DMS114 treated with DMSO at 0.1 percent for 48 hours (cell line): Measurements from ENCODE around the gene TMPRSS12.
"Not testable (repeated sequence)": the region's sequence is repeated elsewhere in the genome, so short reads cannot be mapped to it uniquely, and the experiment has no call there.

Source experiments
- DNase-seq: peaks from one replicate; lab custom pipeline; 2025; ENCODE audit not compliant: unreplicated experiment; lab: John Stamatoyannopoulos, UW

Gene TMPRSS12

GRCh38 chr12:50842637-50843493, at the start of gene TMPRSS12:
Gene TMPRSS12, plus strand, starts transcription at chr12:50842926. Its CDS starts 39 bp downstream, at chr12:50842965.
- peak; percentile 29 for DNase-seq

- DNase-seq = no peak
Measured at GRCh38 chr12:50799908-50800307, 42.8 kb upstream of the TMPRSS12 start.

GRCh38 chr12:50803230-50803875, 39.4 kb upstream of the TMPRSS12 start:
- DNase-seq = no peak

GRCh38 chr12:50806176-50806575, 36.5 kb upstream of the TMPRSS12 start:
- DNase-seq = no peak

DNA sequence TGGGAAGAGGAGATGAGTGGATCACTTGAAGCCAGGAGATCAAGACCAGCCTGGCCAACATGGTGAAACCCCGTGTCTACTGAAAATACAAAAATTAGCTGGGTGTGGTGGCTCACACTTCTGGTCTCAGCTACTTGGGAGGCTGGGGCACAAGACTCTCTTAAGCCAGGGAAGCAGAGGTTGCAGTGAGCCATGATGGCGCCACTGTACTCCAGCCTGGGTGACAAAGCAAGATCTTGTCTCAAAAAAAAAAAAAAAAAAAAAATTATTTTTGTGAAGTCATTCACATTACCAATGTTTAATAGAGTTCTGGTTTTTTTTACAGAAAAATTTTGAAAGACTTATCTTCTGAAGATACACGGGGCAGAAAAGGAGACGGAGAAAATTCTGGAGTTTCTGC, 33.6 kb upstream of the TMPRSS12 start:
- not testable (repeated sequence) for DNase-seq

- DNase-seq = not testable (repeated sequence)
Measured at GRCh38 chr12:50814921-50815320, 27.8 kb upstream of the TMPRSS12 start.

- DNase-seq = no peak
Measured at GRCh38 chr12:50820177-50820576, 22.5 kb upstream of the TMPRSS12 start.

DNA sequence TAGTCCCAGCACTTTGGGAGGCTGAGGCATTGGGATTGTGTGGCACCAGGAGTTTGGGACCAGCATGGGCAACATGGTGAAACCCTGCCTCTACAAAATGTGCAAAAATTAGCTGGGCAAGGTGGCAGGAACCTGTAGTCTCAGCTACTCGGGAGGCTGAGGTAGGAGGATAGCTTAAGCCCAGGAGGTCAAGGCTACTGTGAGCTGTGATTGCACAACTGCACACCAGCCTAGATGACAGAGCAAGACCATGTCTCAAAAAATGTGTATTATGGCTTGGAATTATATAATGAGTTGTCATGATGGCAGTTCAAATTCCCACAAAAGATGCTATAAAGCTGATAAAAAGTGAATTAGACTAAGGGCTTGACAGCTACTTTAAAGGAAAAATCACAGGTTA, 20.6 kb upstream of the TMPRSS12 start:
- no peak for DNase-seq

GRCh38 chr12:50823724-50824123, 19.0 kb upstream of the TMPRSS12 start:
- DNase-seq = not testable (repeated sequence)

DNA sequence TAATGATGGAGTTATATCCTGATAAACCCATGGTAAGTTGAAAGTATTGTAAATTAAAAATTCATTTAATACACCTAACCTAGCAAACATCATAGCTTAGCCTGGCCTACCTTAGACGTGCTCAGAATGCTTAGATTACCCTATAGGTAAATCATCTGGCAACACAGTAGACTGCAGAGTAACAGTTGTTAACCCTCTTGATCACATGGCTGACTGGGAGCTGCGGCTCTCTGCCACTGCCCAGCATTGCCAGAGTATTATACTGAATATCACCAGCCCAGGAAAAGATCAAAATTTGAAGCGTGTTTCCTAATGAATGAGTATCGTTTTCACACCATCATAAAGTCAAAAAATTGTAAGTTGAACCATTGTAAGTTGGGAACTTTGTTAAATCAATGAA, 17.8 kb upstream of the TMPRSS12 start:
- no peak for DNase-seq

DNA sequence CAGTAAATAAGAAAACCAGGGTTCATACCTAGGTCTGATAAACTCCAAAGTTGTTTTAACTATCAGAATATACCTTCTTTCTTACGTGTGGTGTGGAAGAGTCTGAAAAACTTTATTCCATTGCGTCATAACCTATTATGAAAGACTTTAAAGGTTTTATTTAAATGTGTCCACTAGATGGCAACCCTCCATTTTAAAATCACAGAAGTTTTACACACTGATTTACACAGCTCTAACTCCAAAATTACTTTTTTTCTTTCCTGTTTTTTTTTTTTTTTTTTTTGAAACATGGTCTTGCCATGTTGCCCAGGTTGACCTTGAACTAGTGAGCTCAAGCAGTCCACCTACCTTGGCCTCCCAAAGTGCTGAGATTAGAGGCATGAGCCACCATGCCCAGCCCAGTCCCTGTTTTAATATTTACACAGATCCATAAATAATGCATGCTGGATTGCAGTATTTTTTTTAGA, 17.3 kb upstream of the TMPRSS12 start:
- peak; percentile 64 for DNase-seq

DNA sequence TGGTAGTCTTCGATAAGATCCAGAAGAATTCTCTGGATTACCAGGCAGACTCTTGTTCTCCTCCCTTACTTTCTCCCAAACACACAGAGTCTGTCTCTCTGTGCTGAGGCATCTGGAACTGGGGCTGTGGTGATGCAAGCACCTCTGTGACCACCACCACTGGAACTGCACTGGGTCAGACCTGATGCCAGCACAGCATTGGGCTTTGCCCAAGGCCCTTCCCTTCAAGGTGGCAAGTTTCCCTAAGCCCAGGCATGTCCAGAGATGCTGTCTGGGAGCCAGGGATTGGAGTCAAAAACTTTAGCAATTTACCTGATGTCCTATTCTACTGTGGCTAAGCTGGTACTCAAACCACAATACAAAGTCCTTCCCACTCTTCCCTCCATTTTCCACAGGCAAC, 14.6 kb upstream of the TMPRSS12 start:
- no peak for DNase-seq

- no peak for DNase-seq
Measured at GRCh38 chr12:50828886-50829285, 13.8 kb upstream of the TMPRSS12 start.

DNA sequence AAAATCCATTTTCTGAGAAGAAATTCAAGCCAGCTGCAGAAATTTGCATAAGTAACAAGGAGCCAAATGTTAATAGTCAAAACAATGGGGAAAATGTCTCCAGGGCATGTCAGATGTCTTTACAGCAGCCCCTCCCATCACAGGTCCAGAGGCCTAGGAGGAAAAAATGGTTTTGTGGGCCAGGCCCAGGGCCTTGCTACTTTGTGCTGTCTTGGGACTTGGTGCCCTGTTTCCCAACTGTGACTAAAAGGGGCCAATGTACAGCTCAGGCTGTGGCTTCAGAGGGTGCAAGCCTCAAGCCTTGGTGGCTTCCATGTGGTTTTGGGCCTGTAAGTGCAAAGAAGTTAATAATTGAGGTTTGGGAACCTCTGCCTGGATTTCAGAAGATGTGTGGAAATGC, 8.9 kb upstream of the TMPRSS12 start:
- DNase-seq = not testable (repeated sequence)

GRCh38 chr12:50839042-50839441, 3.7 kb upstream of the TMPRSS12 start:
- no peak for DNase-seq

- no peak for DNase-seq
Measured at GRCh38 chr12:50840809-50841487, 1.8 kb upstream of the TMPRSS12 start.

GRCh38 chr12:50841716-50842531, 802 bp upstream of the TMPRSS12 start:
- DNase-seq = no peak

GRCh38 chr12:50845021-50845647, 2.4 kb downstream of the TMPRSS12 start:
- DNase-seq = no peak

DNA sequence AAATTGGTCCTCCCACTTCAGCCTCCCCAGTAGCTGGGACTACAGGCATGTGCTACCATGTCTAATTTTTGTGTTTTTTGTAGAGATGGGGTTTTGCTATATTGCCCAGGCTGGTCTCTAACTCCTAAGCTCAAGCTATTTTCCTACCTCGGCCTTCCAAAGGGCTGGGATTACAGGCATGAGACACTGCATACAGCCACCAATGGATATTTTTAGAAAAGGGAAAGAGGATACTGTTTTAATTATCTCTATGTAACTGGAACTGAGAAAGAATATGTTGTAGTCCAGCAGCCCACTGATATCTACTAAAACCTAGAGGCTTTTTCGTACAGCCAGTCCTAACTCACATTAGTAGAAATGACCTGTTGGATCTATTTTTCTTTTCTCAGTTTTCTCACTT, 6.2 kb downstream of the TMPRSS12 start:
- DNase-seq = no peak

- not testable (repeated sequence) for DNase-seq
Measured at GRCh38 chr12:50855218-50855617, 12.5 kb downstream of the TMPRSS12 start.
